Retinal pigment epithelial cell (primary cell): ENCODE data around the gene XPO4.

Experiments
- DNase-seq: peaks from one replicate; pipeline ENCODE4 v3.0.0-alpha.2; 2010; ENCODE audit warnings: low read depth
- H3K4me3 ChIP-seq: 2 replicates; pipeline ENCODE4 v1.5.1; 2011; ENCODE audit warnings: mild to moderate bottlenecking, low read length, control low read depth, moderate library complexity
- CTCF ChIP-seq: conservative IDR thresholded peaks from 2 replicates; pipeline ENCODE4 v1.5.1; 2011; ENCODE audit warnings: low read depth, low read length, control low read depth, inconsistent platforms

The XPO4 gene

GRCh38 chr13:20782116-20782708 is 120.3 kb downstream of the XPO4 start:
- no peak for TF ChIP-seq CTCF
- DNase-seq, result no peak
- H3K4me3 ChIP-seq, result no peak overlapping the region

- no peak for DNase-seq
- no peak for TF ChIP-seq CTCF
- H3K4me3 ChIP-seq, result no peak overlapping the region
Measured at GRCh38 chr13:20780317-20780716, 122.2 kb downstream of the XPO4 start.

- DNase-seq, result no peak
- no peak for TF ChIP-seq CTCF
- H3K4me3 ChIP-seq, result no peak overlapping the region
Measured at GRCh38 chr13:20779405-20779804, 123.1 kb downstream of the XPO4 start.

GRCh38 chr13:20778311-20778710 is 124.2 kb downstream of the XPO4 start:
- no peak overlapping the region for H3K4me3 ChIP-seq
- no peak for DNase-seq

GRCh38 chr13:20776751-20777150 is 125.8 kb downstream of the XPO4 start:
- no peak for DNase-seq
- H3K4me3 ChIP-seq, result no peak overlapping the region
- no peak for TF ChIP-seq CTCF

More at GRCh38 chr13:20778311-20778710, 124.2 kb downstream of the XPO4 start:
- no peak for TF ChIP-seq CTCF

- DNase-seq, result no peak
- TF ChIP-seq CTCF, result no peak
- H3K4me3 ChIP-seq, result no peak overlapping the region
Measured at GRCh38 chr13:20775961-20776360, 126.6 kb downstream of the XPO4 start.

- no peak for DNase-seq
- TF ChIP-seq CTCF, result no peak
- no peak overlapping the region for H3K4me3 ChIP-seq
Measured at GRCh38 chr13:20774746-20775145, 127.8 kb downstream of the XPO4 start.
